GM15510 (cell line): ENCODE results near the gene PTPRN2.

Experiments
- POLR2A ChIP-seq: IDR thresholded peaks from 3 replicates; pipeline ENCODE4 v1.6.1; 2011; ENCODE audit warnings: borderline replicate concordance; ENCODE audit not compliant: insufficient read length; ENCODE audit errors: extremely low read depth

PTPRN2 gene

DNA sequence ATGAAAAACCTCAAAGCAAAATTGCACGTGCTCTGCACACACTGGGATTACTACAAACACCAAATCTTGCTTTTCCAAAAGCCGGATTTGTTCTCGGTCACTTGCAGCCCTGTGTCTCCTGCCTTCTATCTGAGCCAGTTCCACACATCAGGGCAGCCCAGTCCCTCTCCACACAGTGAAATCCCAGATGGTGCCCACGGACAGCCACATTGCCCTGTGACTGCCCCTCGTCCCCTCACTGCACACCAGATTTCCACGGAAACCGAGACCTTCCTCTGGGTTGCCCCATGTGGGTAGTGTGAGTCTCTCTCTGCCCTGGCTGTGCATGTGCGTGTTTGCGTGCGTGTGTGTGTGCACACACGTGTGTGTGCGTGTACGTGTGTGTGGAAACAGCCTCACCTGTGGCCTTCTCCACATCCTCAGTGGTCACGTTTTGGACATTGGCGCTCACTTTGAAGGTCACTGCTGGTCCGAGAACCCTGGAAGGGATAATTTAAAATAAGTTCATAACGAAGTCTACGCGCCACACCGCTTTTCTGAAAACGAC, 506.7 kb downstream of the PTPRN2 start:
- no peak for TF ChIP-seq POLR2A

GRCh38 chr7:158077934-158078910, 509.4 kb downstream of the PTPRN2 start:
- TF ChIP-seq POLR2A = no peak

GRCh38 chr7:158077151-158077840, 510.3 kb downstream of the PTPRN2 start:
- TF ChIP-seq POLR2A = no peak

GRCh38 chr7:158076656-158077055, 511.0 kb downstream of the PTPRN2 start:
- no peak for TF ChIP-seq POLR2A

- TF ChIP-seq POLR2A = no peak
These were observed 511.4 kb downstream of the PTPRN2 start for GRCh38 chr7:158076215-158076614.

GRCh38 chr7:158075633-158076001, 512.0 kb downstream of the PTPRN2 start:
- TF ChIP-seq POLR2A = no peak

GRCh38 chr7:158074896-158075632, 512.6 kb downstream of the PTPRN2 start:
- no peak for TF ChIP-seq POLR2A

DNA sequence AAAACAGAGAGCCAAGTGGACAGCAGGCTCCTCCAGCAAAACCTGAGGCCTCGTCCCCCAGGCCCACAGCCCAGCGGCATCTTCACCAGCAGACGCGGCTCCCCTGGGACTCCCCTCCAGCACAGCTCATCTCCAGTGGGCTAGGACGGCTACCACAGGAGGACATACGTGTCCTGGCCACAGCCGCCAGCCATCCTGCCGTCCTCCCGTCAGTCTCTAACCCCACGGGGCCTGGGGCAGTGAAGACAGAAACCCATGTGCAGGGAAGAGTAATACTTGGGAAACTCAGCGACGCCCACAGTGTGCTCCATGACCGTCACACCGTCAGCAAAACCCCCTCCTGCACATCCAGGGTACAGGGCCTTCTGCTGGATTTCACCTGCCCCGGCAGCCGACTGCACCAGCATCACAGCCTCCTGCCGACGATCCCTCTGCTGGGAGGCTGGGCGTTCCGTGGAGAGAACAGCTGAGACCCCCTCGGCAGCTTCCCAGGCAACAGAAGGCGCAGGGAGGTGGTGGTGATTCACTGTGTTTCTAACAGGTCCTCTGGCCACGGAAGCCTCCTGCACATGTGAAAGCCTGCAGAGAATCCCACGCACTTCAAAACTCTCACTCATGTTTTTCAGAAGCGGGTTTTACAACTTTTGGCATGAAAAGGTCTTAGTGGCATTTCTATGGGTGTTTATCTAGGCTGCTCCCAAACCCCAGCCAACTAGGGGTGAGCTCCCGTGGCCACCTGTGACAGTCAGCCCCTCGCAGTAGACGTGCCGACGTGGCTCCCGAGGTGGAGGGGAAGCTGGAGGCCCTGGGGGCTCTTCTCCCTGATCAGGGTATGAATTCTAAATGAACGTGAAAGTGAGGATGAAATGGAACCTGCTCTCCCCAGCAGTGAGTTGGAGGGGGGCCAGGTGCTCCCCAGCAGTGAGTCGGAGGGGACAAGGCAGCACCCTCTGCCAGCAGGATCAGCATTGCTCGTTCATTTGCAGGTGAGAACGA, 513.5 kb downstream of the PTPRN2 start:
- no peak for TF ChIP-seq POLR2A

DNA sequence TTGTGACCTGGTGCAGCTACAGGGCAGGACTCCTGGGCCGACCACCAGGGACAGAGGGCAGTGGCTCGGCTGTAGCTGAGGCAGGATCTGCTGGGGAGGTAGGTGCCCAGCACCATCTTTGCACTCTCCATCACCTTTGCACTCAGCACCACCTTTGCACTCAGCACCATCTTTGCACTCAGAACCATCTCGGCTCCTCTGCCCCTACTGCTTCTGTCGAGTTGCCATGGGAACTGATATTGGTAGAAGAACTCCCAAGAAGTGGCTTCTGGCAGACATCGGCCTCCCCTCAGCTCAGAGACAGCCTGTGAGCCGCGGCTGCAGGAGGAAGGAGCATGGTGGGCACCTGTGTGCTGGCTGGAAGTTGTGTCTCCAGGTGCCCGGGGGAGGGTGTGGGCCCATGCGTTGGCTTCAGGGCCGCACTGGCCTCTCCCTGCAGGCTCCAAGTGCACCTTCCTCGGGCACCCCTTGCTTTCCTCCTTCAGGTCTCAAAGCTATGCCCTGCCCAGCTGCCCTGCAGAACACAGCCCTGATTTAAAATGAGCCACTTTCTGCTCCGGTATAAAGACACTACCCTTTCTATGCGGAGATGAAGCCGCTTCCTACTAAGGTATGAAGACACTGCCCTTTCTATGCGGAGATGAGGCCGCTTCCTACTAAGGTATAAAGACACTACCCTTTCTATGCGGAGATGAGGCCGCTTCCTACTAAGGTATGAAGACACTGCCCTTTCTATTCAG, 514.5 kb downstream of the PTPRN2 start:
- no peak for TF ChIP-seq POLR2A

DNA sequence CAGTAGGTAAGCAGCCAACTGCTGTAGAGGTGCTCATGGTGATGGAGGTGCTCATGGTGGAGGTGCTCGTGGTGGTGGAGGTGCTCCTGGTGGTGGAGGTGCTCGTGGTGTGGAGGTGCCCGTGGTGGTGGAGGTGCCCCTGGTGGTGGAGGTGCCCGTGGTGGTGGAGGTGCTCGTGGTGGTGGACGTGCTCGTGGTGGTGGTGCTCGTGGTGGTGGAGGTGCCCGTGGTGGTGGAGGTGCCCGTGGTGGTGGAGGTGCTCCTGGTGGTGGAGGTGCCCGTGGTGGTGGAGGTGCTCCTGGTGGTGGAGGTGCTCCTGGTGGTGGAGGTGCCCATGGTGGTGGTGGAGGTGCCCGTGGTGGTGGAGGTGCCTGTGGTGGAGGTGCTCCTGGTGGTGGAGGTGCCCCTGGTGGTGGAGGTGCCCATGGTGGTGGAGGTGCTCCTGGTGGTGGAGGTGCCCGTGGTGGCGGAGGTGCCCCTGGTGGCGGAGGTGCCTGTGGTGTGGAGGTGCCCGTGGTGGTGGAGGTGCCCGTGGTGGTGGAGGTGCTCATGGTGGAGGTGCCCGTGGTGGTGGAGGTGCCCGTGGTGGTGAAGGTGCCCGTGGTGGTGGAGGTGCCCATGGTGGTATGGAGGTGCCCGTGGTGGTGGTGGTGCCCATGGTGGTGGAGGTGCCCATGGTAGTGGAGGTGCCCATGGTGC, 517.3 kb downstream of the PTPRN2 start:
- TF ChIP-seq POLR2A = no peak

DNA sequence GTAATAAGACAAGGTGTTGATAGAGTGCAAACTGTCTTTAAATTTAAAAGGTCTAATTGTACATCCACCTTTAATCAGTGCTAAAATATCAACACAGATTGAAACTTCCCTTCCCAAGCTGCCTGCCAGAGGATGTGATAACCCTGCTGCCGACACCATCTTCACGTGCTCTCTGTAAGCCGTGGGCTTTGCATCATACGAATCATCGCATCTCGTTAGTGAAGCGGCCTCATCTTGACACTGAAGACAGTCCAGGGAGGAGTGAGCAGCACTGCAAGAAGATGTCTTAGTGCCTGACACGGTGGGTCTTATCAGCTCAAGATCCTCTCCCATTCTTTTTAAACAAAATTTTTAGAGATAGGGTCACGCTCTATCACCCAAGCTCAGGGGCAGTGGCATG, 518.8 kb downstream of the PTPRN2 start:
- TF ChIP-seq POLR2A = no peak

DNA sequence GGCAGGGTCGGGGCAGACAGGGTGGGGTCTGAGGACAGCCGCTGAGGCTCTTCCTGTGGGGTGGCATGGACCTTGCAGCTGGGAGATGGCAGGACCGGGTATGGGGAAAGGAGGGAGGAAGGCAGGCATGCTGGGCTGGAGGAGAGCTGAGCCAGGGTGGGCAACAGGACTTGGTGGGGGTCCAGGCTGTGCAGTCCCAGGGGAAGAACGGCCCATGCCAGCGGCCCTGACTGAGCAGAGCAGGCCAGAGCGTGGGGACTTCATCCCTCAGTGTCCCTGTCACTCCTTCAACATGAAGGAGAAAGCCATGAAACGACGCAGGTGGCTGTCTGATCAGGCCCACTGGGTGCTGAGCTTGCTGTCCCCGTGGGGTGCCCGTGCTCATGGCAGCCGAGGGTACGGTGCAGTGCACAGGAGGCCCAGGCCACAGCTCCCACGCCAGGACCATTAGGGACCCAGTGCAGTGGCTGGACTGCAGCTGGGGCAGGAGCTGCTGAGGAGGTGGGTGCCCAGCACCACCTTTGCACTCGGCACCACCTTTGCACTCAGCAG, 519.6 kb downstream of the PTPRN2 start:
- no peak for TF ChIP-seq POLR2A
